Prostate gland (tissue), 2 donors: Measurements from ENCODE around the gene PKN2. TPM values are rescaled to one million over a fixed set of nuclear protein-coding genes. Genes with fewer than 3 reads are reported as not detected.

Source experiments
- DNase-seq: peaks from one replicate; pipeline ENCODE4 v3.0.0-alpha.2; 2019; ENCODE audit warnings: low spot score
- H3K27ac ChIP-seq, 2 donors: fragments of 200-600 bp; sonication (generic); 2 replicates each; pipeline ENCODE4 v1.5.1; 2017 to 2019
- H3K27me3 ChIP-seq: fragments of 200-600 bp; sonication (generic); replicated peaks from 2 replicates; pipeline ENCODE4 v1.5.1; 2019; ENCODE audit not compliant: insufficient read depth
- H3K36me3 ChIP-seq, 2 donors: fragments of 200-600 bp; sonication (generic); 1 replicate in 1 of 2; 2 replicates in 1 of 2; pipeline versions ENCODE4 v1.5.1 to v1.8.1; 2017 to 2019
- H3K4me1 ChIP-seq: fragments of 200-600 bp; sonication (generic); replicated peaks from 2 replicates; pipeline ENCODE4 v1.5.1; 2019
- H3K4me3 ChIP-seq, 2 donors: fragments of 200-600 bp; sonication (generic); 2 replicates each; pipeline ENCODE4 v1.5.1; 2017 to 2019
- H3K9me3 ChIP-seq: fragments of 200-600 bp; sonication (generic); 2 replicates; pipeline ENCODE4 v1.5.1; 2017
- POLR2A ChIP-seq: fragments of 450-650 bp; IDR thresholded peaks from one replicate; pipeline ENCODE4 v1.6.1; 2016; ENCODE audit warnings: antibody characterized with exemption, mild to moderate bottlenecking
- POLR2AphosphoS5 ChIP-seq: sonication (generic); formaldehyde crosslinking; IDR thresholded peaks from one replicate; pipeline ENCODE4 v1.6.1; 2017; ENCODE audit warnings: antibody characterized with exemption
- WGBS: methylation state at CpG from one replicate; pipeline ENCODE4 v1.1.5; 2018; 5-methylcytosine and 5-hydroxymethylcytosine counted together
- intact Hi-C: fragments of 100-400 bp; cut with DNase I; formaldehyde crosslinking; loops from one replicate; pipeline ENCODE4 v1.14.2; 2022
- total RNA-seq, 2 donors: library from RNA; depleted of rRNA; stranded (reverse); fragments of >200 nt; gene quantifications; one replicate each; pipeline ENCODE4 v1.1.0, GENCODE V29; 2016
- TF ChIP-seq, protein P1 (sequence below), 4 experiments: fragments of 200-600 bp in 2 of 4; fragments of 450-650 bp in 2 of 4; sonication (generic) in 2 of 4; IDR thresholded peaks; 1 replicate in 3 of 4; 2 replicates in 1 of 4; pipeline ENCODE4 v1.5.1; 2016 to 2019; ENCODE audit warnings: antibody characterized with exemption in 4 of 4, mild to moderate bottlenecking in 2 of 4, moderate library complexity in 2 of 4

The PKN2 gene
- total RNA-seq, 2 donors from 2014 or later, result 35.2 to 36.2 TPM

DNA sequence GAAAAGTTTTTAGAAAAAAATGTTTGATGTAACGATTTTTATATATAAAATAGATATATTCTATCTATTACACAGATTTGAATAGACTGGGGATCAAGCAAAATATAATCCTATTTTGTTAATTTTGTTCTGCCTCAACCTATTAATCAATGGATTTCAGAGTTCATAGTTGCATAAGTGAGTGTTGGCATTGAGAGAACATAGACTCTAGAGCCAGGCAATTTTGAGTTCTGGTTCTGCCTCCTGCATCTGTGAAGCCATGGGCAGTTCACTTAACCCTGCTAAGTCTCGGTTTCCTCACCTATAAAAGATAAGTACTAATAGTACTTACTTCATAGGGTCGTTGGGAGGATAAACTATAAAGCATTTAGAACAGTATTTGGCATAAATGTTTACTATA, 13.6 kb upstream of the PKN2 start:
- Histone ChIP-seq H3K9me3 (no peaks in the 10 kb centered on the region), H3K4me3 (no peak overlapping the region), H3K4me1 (no peaks in the 10 kb centered on the region), H3K27me3 (no peaks in the 10 kb centered on the region), H3K36me3 (no peaks in the 10 kb centered on the region), H3K27ac (no peak overlapping the region)
- no peak for DNase-seq
- intact Hi-C loops, result no loop called here
- TF ChIP-seq POLR2A (no peak), POLR2AphosphoS5 (no peak)
- TF ChIP-seq, protein P1, sequence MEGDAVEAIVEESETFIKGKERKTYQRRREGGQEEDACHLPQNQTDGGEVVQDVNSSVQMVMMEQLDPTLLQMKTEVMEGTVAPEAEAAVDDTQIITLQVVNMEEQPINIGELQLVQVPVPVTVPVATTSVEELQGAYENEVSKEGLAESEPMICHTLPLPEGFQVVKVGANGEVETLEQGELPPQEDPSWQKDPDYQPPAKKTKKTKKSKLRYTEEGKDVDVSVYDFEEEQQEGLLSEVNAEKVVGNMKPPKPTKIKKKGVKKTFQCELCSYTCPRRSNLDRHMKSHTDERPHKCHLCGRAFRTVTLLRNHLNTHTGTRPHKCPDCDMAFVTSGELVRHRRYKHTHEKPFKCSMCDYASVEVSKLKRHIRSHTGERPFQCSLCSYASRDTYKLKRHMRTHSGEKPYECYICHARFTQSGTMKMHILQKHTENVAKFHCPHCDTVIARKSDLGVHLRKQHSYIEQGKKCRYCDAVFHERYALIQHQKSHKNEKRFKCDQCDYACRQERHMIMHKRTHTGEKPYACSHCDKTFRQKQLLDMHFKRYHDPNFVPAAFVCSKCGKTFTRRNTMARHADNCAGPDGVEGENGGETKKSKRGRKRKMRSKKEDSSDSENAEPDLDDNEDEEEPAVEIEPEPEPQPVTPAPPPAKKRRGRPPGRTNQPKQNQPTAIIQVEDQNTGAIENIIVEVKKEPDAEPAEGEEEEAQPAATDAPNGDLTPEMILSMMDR (IDR thresholded peaks at IDR 0.05), result no peak
- WGBS, result 62% methylated on average over 3 of the region's 3 CpGs

DNA sequence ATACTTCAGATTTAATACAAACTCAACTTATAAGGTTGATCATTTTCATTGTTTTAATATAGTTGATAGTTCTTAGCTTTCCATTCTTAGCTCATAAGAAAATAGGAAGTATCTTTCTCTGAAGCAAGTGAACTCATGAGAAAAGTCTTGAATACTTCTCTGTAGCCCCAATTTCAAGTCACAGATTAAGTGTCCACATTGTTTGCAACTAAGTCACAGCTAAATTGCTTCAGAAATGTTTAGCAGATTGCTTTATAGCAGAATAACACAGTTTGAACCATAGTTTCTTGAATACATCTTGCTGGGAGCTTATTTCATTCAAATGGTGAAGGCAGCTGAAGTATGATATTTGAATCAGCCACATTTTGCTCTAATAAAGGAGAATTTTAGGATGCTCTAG, 10.6 kb upstream of the PKN2 start:
- TF ChIP-seq POLR2AphosphoS5 (no peak), POLR2A (no peak)
- TF ChIP-seq, protein P1 (IDR thresholded peaks at IDR 0.05), result no peak
- Histone ChIP-seq H3K4me3 (no peak overlapping the region), H3K27me3 (no peaks in the 10 kb centered on the region), H3K36me3 (no peaks in the 10 kb centered on the region), H3K27ac (no peak overlapping the region), H3K9me3 (no peaks in the 10 kb centered on the region), H3K4me1 (no peaks in the 10 kb centered on the region)
- DNase-seq, result no peak
- intact Hi-C loops, result no loop called here

DNA sequence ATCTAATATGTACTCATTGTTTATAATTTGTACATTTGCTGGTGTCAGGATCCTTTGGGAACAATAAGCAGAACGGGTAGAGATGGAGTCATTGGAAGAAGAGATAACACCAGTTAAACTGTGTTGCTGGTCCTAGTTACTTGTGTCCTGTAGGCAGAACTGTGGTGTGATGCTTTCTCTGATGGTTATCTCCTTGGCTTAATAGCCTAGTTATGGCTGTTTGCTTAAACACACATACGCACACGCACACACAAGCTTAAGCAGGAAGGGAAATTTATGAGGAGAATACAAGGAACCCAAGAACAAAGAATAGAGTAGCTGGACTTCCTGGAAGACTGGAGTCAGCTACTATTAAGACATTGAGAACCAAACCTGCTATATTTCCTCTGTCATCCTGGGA, 5.7 kb upstream of the PKN2 start:
- intact Hi-C loops, result no loop called here
- TF ChIP-seq POLR2A (no peak), POLR2AphosphoS5 (peak; percentile 88)
- WGBS, result 24% methylated on average over 3 of the region's 3 CpGs

DNA sequence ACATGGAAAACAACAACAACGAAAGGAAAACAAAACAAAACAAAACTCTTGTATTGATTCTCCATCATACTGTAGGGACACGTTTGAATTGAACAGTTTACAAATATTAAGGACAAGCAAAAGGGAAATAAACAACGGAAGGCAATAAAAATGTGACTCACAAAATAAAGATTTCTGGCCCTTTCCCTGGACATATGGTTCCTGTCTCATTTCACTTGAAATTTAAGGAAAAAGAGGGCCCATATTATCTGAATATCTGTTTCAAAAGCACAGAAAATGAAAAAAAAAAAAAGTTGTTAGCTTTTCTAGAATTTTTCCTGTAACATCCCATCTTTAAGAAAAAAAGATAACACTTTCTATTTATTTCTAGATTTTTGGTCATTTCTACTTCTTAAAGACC, 3.6 kb upstream of the PKN2 start:
- intact Hi-C loops, result no loop called here
- Histone ChIP-seq H3K27ac (no peak overlapping the region), H3K36me3 (no peaks in the 10 kb centered on the region), H3K4me1 (peaks cover 3% of the 10 kb centered on the region), H3K4me3 (no peak overlapping the region), H3K27me3 (no peaks in the 10 kb centered on the region), H3K9me3 (no peaks in the 10 kb centered on the region)
- WGBS, result 55% methylated on average over 3 of the region's 3 CpGs
- TF ChIP-seq, protein P1 (IDR thresholded peaks at IDR 0.05), result no peak
- TF ChIP-seq POLR2A (no peak), POLR2AphosphoS5 (no peak)
- no peak for DNase-seq

More for the DNA sequence above, 5.7 kb upstream of the PKN2 start:
- H3K4me1 ChIP-seq, result peaks cover 3% of the 10 kb centered on the region
- H3K36me3 ChIP-seq, result no peaks in the 10 kb centered on the region
- H3K9me3 ChIP-seq, result no peaks in the 10 kb centered on the region
- peak; percentile 50 for DNase-seq
- H3K4me3 ChIP-seq, result no peak overlapping the region
- peak overlapping the region; percentile 37 to 58 for H3K27ac ChIP-seq
- H3K27me3 ChIP-seq, result no peaks in the 10 kb centered on the region

DNA sequence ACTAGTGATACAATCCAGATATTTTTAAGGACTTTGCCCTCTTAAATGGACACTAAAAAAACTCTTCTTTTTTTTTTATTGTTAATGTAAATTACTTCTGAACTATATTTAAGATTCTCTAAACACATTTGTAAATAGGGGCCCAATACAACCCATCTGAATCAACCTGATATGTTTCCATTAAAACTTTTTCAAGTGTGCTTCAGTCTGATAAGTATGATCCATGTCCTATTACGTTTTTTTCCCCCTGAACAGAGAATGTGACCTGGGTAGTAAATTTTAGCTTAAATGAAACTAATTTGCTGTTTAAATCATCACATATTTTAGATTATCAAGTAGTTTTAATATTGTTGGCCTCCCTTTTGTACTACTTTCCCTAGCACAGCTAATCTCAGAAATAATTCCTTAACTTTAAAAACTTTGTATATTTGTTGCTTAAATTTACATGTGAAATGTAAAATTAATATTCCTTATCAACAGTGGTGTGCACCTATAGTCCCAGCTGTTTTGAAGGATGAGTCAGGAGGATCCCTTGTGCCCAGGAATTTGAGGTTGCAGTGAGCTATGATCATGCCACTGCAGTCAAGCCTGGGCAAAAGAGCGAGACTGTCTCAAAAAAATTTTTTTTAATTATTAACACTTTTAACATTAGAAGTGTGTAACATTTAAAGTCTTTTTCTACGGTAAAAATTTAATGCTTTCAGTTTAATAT, 3.0 kb upstream of the PKN2 start:
- intact Hi-C loops, result no loop called here
- no peaks in the 10 kb centered on the region for H3K27me3 ChIP-seq
- 92% methylated on average over 3 of the region's 3 CpGs for WGBS

More for the DNA sequence above, 3.0 kb upstream of the PKN2 start:
- DNase-seq, result no peak
- Histone ChIP-seq H3K27ac (no peak overlapping the region), H3K4me3 (no peak overlapping the region), H3K9me3 (no peaks in the 10 kb centered on the region), H3K4me1 (peaks cover 3% of the 10 kb centered on the region), H3K36me3 (no peaks in the 10 kb centered on the region)
- no peak for TF ChIP-seq POLR2A
- TF ChIP-seq, protein P1 (IDR thresholded peaks at IDR 0.05), result no peak
- TF ChIP-seq POLR2AphosphoS5, result no peak
